ENCODE data around the gene PABPC1L. TPM values are rescaled to one million over a fixed set of nuclear protein-coding genes. Genes with fewer than 3 reads are reported as not detected.
A peak's percentile ranks its signal among the peaks of the same experiment; 100 is the strongest.
"Not testable (repeated sequence)": the region's sequence is repeated elsewhere in the genome, so short reads cannot be mapped to it uniquely, and the experiment has no call there.

The PABPC1L gene
- total RNA-seq, 3 donors from 2014 or later (not counting 1 experiment from before 2014, with no cell fraction given): 31.7 to 64.9 (median 48.1) TPM

GRCh38 chr20:44866703-44867335 lies 43.0 kb upstream of the PABPC1L start:
- TF ChIP-seq, protein P1, sequence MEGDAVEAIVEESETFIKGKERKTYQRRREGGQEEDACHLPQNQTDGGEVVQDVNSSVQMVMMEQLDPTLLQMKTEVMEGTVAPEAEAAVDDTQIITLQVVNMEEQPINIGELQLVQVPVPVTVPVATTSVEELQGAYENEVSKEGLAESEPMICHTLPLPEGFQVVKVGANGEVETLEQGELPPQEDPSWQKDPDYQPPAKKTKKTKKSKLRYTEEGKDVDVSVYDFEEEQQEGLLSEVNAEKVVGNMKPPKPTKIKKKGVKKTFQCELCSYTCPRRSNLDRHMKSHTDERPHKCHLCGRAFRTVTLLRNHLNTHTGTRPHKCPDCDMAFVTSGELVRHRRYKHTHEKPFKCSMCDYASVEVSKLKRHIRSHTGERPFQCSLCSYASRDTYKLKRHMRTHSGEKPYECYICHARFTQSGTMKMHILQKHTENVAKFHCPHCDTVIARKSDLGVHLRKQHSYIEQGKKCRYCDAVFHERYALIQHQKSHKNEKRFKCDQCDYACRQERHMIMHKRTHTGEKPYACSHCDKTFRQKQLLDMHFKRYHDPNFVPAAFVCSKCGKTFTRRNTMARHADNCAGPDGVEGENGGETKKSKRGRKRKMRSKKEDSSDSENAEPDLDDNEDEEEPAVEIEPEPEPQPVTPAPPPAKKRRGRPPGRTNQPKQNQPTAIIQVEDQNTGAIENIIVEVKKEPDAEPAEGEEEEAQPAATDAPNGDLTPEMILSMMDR (IDR thresholded peaks at IDR 0.05): no peak
- no peak for DNase-seq
- intact Hi-C loops (cut with micrococcal nuclease): loop anchor here (1.0 to 5.0 kb wide), 3 partner anchors 120 to 478 kb away; partner anchors contain the start of gene KCNK15
- no peak overlapping the region for H3K27ac ChIP-seq (ENCODE audit: low read length)
- no peaks in the 10 kb centered on the region for H3K9me3 ChIP-seq (ENCODE audit: control insufficient read depth, insufficient read depth, low read length)
- peaks cover 8 to 13% of the 10 kb centered on the region in 2 donors for H3K27me3 Mint-ChIP-seq (ENCODE audit: low read depth in 2 of 2)
- no peak for ATAC-seq
- peaks cover 5% of the 10 kb centered on the region for H3K4me1 ChIP-seq (ENCODE audit: control insufficient read depth, insufficient read depth, low read length)
- peak overlapping the region; percentile 56 for H3K4me3 Mint-ChIP-seq
- H3K4me1 Mint-ChIP-seq: peaks cover 7 to 10% of the 10 kb centered on the region in 2 donors
- no peaks in the 10 kb centered on the region for H3K36me3 Mint-ChIP-seq
- WGBS (ENCODE audit: insufficient coverage): 40% methylated on average over 8 of the region's 8 CpGs
- H3K9me3 Mint-ChIP-seq: no peaks in the 10 kb centered on the region
- H3K4me3 ChIP-seq (ENCODE audit: low read length): no peak overlapping the region
- no peaks in the 10 kb centered on the region for H3K36me3 ChIP-seq (ENCODE audit: control insufficient read depth, insufficient read depth, low read length)
- H3K27ac Mint-ChIP-seq: no peak overlapping the region
- peaks cover 7% of the 10 kb centered on the region for H3K27me3 ChIP-seq (ENCODE audit: control insufficient read depth, insufficient read depth, low read length)

DNA sequence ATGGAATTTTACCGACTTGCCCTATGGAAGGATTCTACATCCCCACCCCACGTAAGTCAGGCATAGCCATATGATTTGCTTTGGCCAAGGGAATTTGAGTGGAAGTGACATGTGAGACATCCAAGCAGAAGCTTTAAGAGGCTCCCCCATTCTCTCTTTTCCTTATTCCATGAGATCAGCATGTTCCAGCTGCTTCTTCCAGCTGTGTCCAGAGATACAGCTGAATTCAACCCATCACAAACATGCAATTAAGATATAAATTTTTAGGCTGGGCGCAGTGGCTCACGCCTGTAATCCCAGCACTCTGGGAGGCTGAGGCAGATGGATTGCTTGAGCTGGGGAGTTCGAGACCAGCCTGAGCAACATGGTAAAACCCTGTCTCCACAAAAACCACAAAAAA lies 40.4 kb upstream of the PABPC1L start:
- peaks cover 7% of the 10 kb centered on the region for H3K27me3 ChIP-seq (ENCODE audit: control insufficient read depth, insufficient read depth, low read length)
- no peaks in the 10 kb centered on the region for H3K9me3 ChIP-seq (ENCODE audit: control insufficient read depth, insufficient read depth, low read length)
- DNase-seq (no peak), ATAC-seq (no peak)
- 76% methylated on average over 4 of the region's 5 CpGs for WGBS (ENCODE audit: insufficient coverage)
- Mint-ChIP-seq H3K4me1 (peaks cover 7 to 10% of the 10 kb centered on the region in 2 donors), H3K36me3 (no peaks in the 10 kb centered on the region), H3K4me3 (no peak overlapping the region), H3K27ac (no peak overlapping the region), H3K27me3 (ENCODE audit: low read depth in 2 of 2) (peaks cover 8 to 13% of the 10 kb centered on the region in 2 donors), H3K9me3 (no peaks in the 10 kb centered on the region)
- no peak overlapping the region for H3K4me3 ChIP-seq (ENCODE audit: low read length)
- no peaks in the 10 kb centered on the region for H3K36me3 ChIP-seq (ENCODE audit: control insufficient read depth, insufficient read depth, low read length)
- H3K4me1 ChIP-seq (ENCODE audit: control insufficient read depth, insufficient read depth, low read length): peaks cover 5% of the 10 kb centered on the region
- intact Hi-C loops (cut with micrococcal nuclease): loop anchor here (5.0 kb wide), 1 partner anchor 122 kb away; the partner anchor contains the start of gene KCNK15
- TF ChIP-seq, protein P1 (IDR thresholded peaks at IDR 0.05): no peak
- H3K27ac ChIP-seq (ENCODE audit: low read length): no peak overlapping the region

GRCh38 chr20:44882360-44882759 lies 27.5 kb upstream of the PABPC1L start:
- H3K4me1 Mint-ChIP-seq: peaks cover 20 to 32% of the 10 kb centered on the region in 2 donors
- not testable (repeated sequence) for H3K27ac Mint-ChIP-seq; H3K9me3 ChIP-seq (ENCODE audit: control insufficient read depth, insufficient read depth, low read length); DNase-seq; ATAC-seq; H3K9me3 Mint-ChIP-seq; H3K4me3 ChIP-seq (ENCODE audit: low read length); H3K36me3 ChIP-seq (ENCODE audit: control insufficient read depth, insufficient read depth, low read length); H3K27me3 ChIP-seq (ENCODE audit: control insufficient read depth, insufficient read depth, low read length); H3K27ac ChIP-seq (ENCODE audit: low read length); H3K4me3 Mint-ChIP-seq; H3K27me3 Mint-ChIP-seq (ENCODE audit: low read depth in 2 of 2); H3K36me3 Mint-ChIP-seq
- 94% methylated on average over 4 of the region's 4 CpGs for WGBS (ENCODE audit: insufficient coverage)
- peaks cover 17% of the 10 kb centered on the region for H3K4me1 ChIP-seq (ENCODE audit: control insufficient read depth, insufficient read depth, low read length)
- intact Hi-C loops (cut with micrococcal nuclease): loop anchor here (10.0 kb wide), 1 partner anchor 132 kb away; no protein-coding TSS in a partner anchor

DNA sequence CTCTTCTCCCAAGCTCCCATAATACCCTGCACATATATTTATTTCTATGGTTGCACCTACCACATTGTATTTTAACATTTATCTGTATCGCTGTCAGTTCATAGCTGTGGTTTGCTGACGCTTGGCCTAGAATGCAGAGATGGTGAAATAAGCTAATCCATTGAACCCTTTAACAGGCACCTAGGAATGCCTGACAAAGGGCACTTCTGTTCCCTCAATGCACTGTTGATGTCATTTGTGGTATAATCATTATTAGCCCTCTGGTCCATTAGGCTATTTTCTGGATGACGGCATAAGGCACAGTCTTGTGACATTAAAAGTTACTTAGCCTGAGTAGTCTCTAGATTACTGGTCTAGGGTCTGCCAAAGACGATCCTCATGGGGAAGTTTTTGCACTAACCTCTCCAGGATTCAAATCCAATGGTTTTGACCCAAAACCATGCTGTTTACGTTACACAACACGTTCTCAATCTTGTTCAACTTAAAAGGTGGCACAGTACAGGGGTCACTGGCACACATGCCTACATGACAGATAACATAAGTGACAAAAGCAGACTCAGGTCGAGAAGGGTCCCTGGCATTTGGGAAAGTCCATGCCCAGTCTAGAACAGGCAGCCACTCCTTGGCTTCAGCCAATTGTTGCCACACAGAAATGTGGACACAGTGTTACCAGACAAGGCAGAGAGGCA lies 26.5 kb upstream of the PABPC1L start:
- H3K4me1 Mint-ChIP-seq: peaks cover 30 to 42% of the 10 kb centered on the region in 2 donors
- Histone ChIP-seq H3K27ac (ENCODE audit: low read length) (no peak overlapping the region), H3K4me1 (ENCODE audit: control insufficient read depth, insufficient read depth, low read length) (peaks cover 19% of the 10 kb centered on the region)

More for the DNA sequence above, 26.5 kb upstream of the PABPC1L start:
- H3K27me3 Mint-ChIP-seq (ENCODE audit: low read depth in 2 of 2): peaks cover 0 to 6% of the 10 kb centered on the region in 2 donors
- no peaks in the 10 kb centered on the region for H3K27me3 ChIP-seq (ENCODE audit: control insufficient read depth, insufficient read depth, low read length)
- no peaks in the 10 kb centered on the region for H3K9me3 Mint-ChIP-seq
- intact Hi-C loops (cut with micrococcal nuclease): loop anchor here (10.0 kb wide), 1 partner anchor 131 kb away; no protein-coding TSS in a partner anchor
- TF ChIP-seq, protein P1 (IDR thresholded peaks at IDR 0.05): no peak
- H3K4me3 ChIP-seq (ENCODE audit: low read length): no peak overlapping the region
- WGBS (ENCODE audit: insufficient coverage): 98% methylated on average over 7 of the region's 7 CpGs
- no peaks in the 10 kb centered on the region for H3K9me3 ChIP-seq (ENCODE audit: control insufficient read depth, insufficient read depth, low read length)
- no peaks in the 10 kb centered on the region for H3K36me3 ChIP-seq (ENCODE audit: control insufficient read depth, insufficient read depth, low read length)
- peak overlapping the region; percentile 93 to 97 for H3K27ac Mint-ChIP-seq
- peak overlapping the region; percentile 98 for H3K4me3 Mint-ChIP-seq
- ATAC-seq: no peak
- H3K36me3 Mint-ChIP-seq: no peaks in the 10 kb centered on the region
- no peak for DNase-seq
